ENCODE measurements around the gene RARG. TPM values are rescaled to one million over a fixed set of nuclear protein-coding genes. Genes with fewer than 3 reads are reported as not detected.

RARG gene
- total RNA-seq, 1 experiment from 2014 or later, result 14.0 TPM

- no peak overlapping the region for H3K27ac ChIP-seq (ENCODE audit: low read depth, low read length, poor library complexity, severe bottlenecking)
- no peaks in the 10 kb centered on the region for H3K27me3 ChIP-seq (replicated peaks; ENCODE audit: insufficient read depth, low read depth, low read length, poor library complexity)
- H3K9me3 ChIP-seq (ENCODE audit: low read depth, low read length, poor library complexity, severe bottlenecking), result no peaks in the 10 kb centered on the region
- POLR2A ChIA-PET (ENCODE audit: low non-redundant PET), result no interaction called here
- H3K36me3 ChIP-seq (ENCODE audit: insufficient read depth, low read length, poor library complexity, severe bottlenecking), result peaks cover 89% of the 10 kb centered on the region
- H3K4me1 ChIP-seq (ENCODE audit: insufficient read depth, low read length, poor library complexity, severe bottlenecking), result no peaks in the 10 kb centered on the region
- intact Hi-C loops (cut with micrococcal nuclease; ENCODE audit: unreplicated experiment), result no loop called here
- CTCF ChIA-PET, result no interaction called here
- no TSS peak for BruUV-seq (replicated peaks)
- DNase-seq (ENCODE audit: low spot score), result no peak
- no peak overlapping the region for H3K4me3 ChIP-seq (ENCODE audit: low read depth, low read length, poor library complexity, severe bottlenecking)
- TF ChIP-seq CTCF (conservative IDR thresholded peaks at IDR 0.05; ENCODE audit: low read depth, low read length) (no peak), EZH2 (IDR thresholded peaks at IDR 0.05; ENCODE audit: borderline replicate concordance, low read depth, low read length, poor library complexity, severe bottlenecking) (no peak)
These were observed 46.0 kb upstream of the RARG start for GRCh38 chr12:53277981-53278380.

- BruUV-seq (replicated peaks), result no TSS peak
- POLR2A ChIA-PET (ENCODE audit: low non-redundant PET), result no interaction called here
- CTCF ChIA-PET, result interaction anchor here (0.5 kb wide), 1 partner anchor 149 kb away, joined by 3 read pairs; no protein-coding TSS in a partner anchor
- Histone ChIP-seq H3K27me3 (replicated peaks; ENCODE audit: insufficient read depth, low read depth, low read length, poor library complexity) (no peaks in the 10 kb centered on the region), H3K4me3 (ENCODE audit: low read depth, low read length, poor library complexity, severe bottlenecking) (no peak overlapping the region), H3K36me3 (ENCODE audit: insufficient read depth, low read length, poor library complexity, severe bottlenecking) (peaks cover 87% of the 10 kb centered on the region), H3K9me3 (ENCODE audit: low read depth, low read length, poor library complexity, severe bottlenecking) (no peaks in the 10 kb centered on the region), H3K4me1 (ENCODE audit: insufficient read depth, low read length, poor library complexity, severe bottlenecking) (no peaks in the 10 kb centered on the region), H3K27ac (ENCODE audit: low read depth, low read length, poor library complexity, severe bottlenecking) (no peak overlapping the region)
- intact Hi-C loops (cut with micrococcal nuclease; ENCODE audit: unreplicated experiment), result no loop called here
- no peak for DNase-seq (ENCODE audit: low spot score)
- TF ChIP-seq EZH2 (IDR thresholded peaks at IDR 0.05; ENCODE audit: borderline replicate concordance, low read depth, low read length, poor library complexity, severe bottlenecking), result no peak
- no peak for TF ChIP-seq CTCF (conservative IDR thresholded peaks at IDR 0.05; ENCODE audit: low read depth, low read length)
These were observed 44.5 kb upstream of the RARG start for GRCh38 chr12:53276511-53276910.

GRCh38 chr12:53274445-53274844, 42.4 kb upstream of the RARG start:
- ChIA-PET CTCF (no interaction called here), POLR2A (ENCODE audit: low non-redundant PET) (interaction anchor here (0.6 kb wide), 1 partner anchor 54 kb away, joined by 3 read pairs; no protein-coding TSS in a partner anchor)
- DNase-seq (ENCODE audit: low spot score), result no peak
- TF ChIP-seq CTCF (conservative IDR thresholded peaks at IDR 0.05; ENCODE audit: low read depth, low read length) (no peak), EZH2 (IDR thresholded peaks at IDR 0.05; ENCODE audit: borderline replicate concordance, low read depth, low read length, poor library complexity, severe bottlenecking) (no peak)
- Histone ChIP-seq H3K9me3 (ENCODE audit: low read depth, low read length, poor library complexity, severe bottlenecking) (no peaks in the 10 kb centered on the region), H3K36me3 (ENCODE audit: insufficient read depth, low read length, poor library complexity, severe bottlenecking) (peaks cover 87% of the 10 kb centered on the region), H3K27me3 (replicated peaks; ENCODE audit: insufficient read depth, low read depth, low read length, poor library complexity) (no peaks in the 10 kb centered on the region), H3K27ac (ENCODE audit: low read depth, low read length, poor library complexity, severe bottlenecking) (no peak overlapping the region), H3K4me3 (ENCODE audit: low read depth, low read length, poor library complexity, severe bottlenecking) (no peak overlapping the region), H3K4me1 (ENCODE audit: insufficient read depth, low read length, poor library complexity, severe bottlenecking) (peaks cover 10% of the 10 kb centered on the region)
- intact Hi-C loops (cut with micrococcal nuclease; ENCODE audit: unreplicated experiment), result no loop called here
- no TSS peak for BruUV-seq (replicated peaks)
